Left ventricle myocardium inferior (tissue), 1 donor: Measurements from ENCODE around the gene TRPV3. TPM values are rescaled to one million over a fixed set of nuclear protein-coding genes. Genes with fewer than 3 reads are reported as not detected.

Experiments
- DNase-seq: peaks from one replicate; pipeline ENCODE4 v3.0.0-alpha.2; 2020
- H3K27ac ChIP-seq: fragments of 200-600 bp; replicated peaks from 2 replicates; pipeline ENCODE4 v1.8.0; 2021
- H3K27me3 ChIP-seq: fragments of 200-600 bp; 2 replicates; pipeline ENCODE4 v1.8.0; 2021; ENCODE audit warnings: low read depth
- H3K36me3 ChIP-seq: fragments of 200-600 bp; 2 replicates; pipeline ENCODE4 v1.8.0; 2021
- H3K4me1 ChIP-seq: fragments of 200-600 bp; 2 replicates; pipeline ENCODE4 v1.8.0; 2021
- H3K4me3 ChIP-seq: fragments of 200-600 bp; 2 replicates; pipeline ENCODE4 v1.8.0; 2021; ENCODE audit warnings: mild to moderate bottlenecking, moderate library complexity
- H3K9me3 ChIP-seq: fragments of 200-600 bp; replicated peaks from 2 replicates; pipeline ENCODE4 v1.8.0; 2021
- CTCF ChIP-seq: fragments of 200-600 bp; IDR thresholded peaks from 2 replicates; pipeline ENCODE4 v1.8.0; 2021; ENCODE audit warnings: antibody characterized with exemption, mild to moderate bottlenecking, borderline replicate concordance
- intact Hi-C: fragments of 100-400 bp; cut with micrococcal nuclease; formaldehyde crosslinking; loops from one replicate; pipeline ENCODE4 v1.11.0; 2022
- total RNA-seq: library from RNA; stranded (reverse); fragmentation: NEBNext Ultra II Directional; extraction: Animal tissue kit (Norgen Biotek cat#: 25700); gene quantifications from one replicate; pipeline ENCODE4 v1.2.1, GENCODE V29; 2021
- donor health status: DM: no; HTN: yes; CAD: no; lungs with severe emphysema.

The TRPV3 gene
- total RNA-seq, 1 donor from 2014 or later = 1.0 TPM

DNA sequence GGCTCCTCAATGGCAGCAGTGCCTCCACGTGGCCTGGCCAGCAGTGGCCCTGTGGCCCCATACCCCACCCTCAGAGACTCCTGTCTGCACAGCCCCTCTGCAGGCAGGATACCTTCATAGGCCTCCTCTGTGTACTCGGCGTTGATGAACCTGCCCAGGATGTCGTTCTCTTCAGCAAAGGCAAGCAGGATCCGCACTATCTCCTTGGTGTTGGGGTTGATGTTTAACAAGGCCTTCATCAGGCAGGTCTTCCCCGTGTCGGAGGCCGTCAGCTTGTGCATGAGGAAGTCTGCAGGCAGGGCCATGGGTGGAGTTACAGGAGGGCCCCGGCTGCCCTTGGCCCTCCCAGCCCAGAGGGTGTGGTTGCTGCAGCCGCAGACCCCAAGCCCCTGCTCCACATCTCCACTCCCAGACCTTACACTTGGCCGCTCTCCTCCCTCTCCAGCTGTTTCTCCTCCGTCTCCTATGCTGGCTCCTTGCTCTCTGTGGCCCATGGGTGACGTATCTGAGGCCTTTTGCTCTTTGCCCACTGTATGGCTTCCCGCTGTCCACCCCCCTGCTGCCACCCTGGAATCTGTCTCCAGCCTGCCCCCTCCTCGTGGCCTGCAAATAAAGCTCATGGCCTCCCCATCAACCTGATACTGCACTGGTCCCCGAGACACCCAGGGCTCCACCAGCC is 15.1 kb downstream of the TRPV3 start:
- no peak for TF ChIP-seq CTCF
- DNase-seq = no peak
- Histone ChIP-seq H3K9me3 (no peaks in the 10 kb centered on the region), H3K27me3 (peaks cover 9% of the 10 kb centered on the region), H3K27ac (no peak overlapping the region), H3K4me1 (no peaks in the 10 kb centered on the region), H3K36me3 (no peaks in the 10 kb centered on the region), H3K4me3 (no peak overlapping the region)
- intact Hi-C loops = no loop called here

DNA sequence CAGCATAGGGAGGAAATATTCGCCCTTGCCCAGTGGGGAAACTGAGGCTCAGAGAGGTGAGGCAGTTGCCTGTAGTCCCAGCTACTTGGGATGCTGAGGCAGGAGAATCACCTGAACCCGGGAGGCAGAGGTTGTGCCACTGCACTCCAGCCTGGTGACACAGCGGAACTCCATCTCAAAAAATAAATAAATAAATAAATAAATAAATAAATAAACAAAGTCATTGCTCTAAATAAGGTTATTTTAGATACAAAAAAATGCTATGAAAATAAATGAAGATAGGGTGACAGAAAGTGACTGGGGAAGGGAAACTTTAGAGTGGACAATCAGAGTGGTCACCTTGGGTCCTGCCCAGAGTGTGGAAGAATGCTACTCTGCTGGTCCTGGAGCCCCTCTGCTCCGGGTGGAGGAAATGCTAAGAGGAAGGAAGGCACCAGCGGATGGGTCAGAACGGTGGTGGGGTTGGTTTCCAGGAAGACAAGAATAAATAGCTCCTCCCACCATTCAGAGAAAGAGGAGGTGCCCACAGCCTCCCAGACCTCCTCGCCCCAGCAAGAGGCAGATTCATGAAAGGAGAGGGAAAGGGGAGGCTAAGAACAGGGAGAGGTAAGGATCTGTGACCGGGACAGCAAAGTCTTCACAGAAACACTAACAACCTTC is 17.6 kb downstream of the TRPV3 start:
- Histone ChIP-seq H3K9me3 (no peaks in the 10 kb centered on the region), H3K27me3 (peaks cover 9% of the 10 kb centered on the region), H3K36me3 (no peaks in the 10 kb centered on the region), H3K27ac (no peak overlapping the region), H3K4me3 (no peak overlapping the region), H3K4me1 (peaks cover 10% of the 10 kb centered on the region)
- TF ChIP-seq CTCF = no peak
- intact Hi-C loops = no loop called here
- no peak for DNase-seq

- Histone ChIP-seq H3K9me3 (no peaks in the 10 kb centered on the region), H3K4me1 (peaks cover 17% of the 10 kb centered on the region), H3K27ac (no peak overlapping the region), H3K4me3 (no peak overlapping the region), H3K36me3 (no peaks in the 10 kb centered on the region), H3K27me3 (no peaks in the 10 kb centered on the region)
- intact Hi-C loops = no loop called here
- DNase-seq = no peak
- TF ChIP-seq CTCF = no peak
Observed at GRCh38 chr17:3536716-3537115, 20.9 kb downstream of the TRPV3 start.

DNA sequence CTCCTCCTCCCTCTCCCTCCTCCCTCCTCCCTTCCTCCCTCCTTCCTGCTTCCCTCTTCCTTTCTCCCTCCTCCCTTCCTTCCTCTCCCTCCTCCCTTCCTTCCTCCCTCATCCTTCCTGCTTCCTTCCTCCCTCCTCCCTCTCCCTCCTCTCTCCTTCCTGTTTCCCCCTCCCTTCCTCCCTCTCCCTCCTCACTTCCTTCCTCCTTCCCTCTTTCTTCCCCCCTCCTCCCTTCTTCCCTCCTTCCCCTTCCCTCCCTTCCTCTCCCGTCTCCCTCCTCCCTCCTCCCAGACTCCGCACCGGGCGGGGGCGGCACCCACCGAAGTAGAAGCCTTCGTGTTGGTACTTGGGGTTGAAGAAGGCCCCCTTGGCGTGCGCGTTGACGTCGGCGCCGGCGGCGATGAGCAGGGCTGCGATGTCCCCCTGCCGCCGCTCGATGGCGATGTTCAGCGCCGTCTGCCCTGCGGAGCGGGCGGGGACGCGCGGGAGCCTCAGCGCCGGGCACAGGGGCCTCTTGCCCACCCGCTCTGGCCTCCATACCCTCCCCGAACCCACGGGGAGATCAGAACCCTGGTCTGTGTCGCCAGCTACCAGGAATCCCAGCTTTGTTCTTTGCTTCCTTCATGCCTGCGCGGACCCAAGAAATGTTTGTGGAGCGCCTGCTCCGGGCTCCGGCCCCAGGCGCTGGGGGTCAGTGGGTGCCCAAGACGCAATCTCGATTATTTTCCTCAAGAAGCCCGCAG is 22.2 kb downstream of the TRPV3 start:
- DNase-seq = peak; percentile 71
- H3K4me3 ChIP-seq = peak overlapping the region; percentile 63

GRCh38 chr17:3534881-3535252 is 22.7 kb downstream of the TRPV3 start:
- Histone ChIP-seq H3K4me1 (peaks cover 35% of the 10 kb centered on the region), H3K27me3 (no peaks in the 10 kb centered on the region), H3K9me3 (no peaks in the 10 kb centered on the region), H3K36me3 (no peaks in the 10 kb centered on the region), H3K4me3 (no peak overlapping the region), H3K27ac (peak overlapping the region; percentile 50)
- intact Hi-C loops = no loop called here
- no peak for DNase-seq
- TF ChIP-seq CTCF = no peak

More for the DNA sequence above, 22.2 kb downstream of the TRPV3 start:
- Histone ChIP-seq H3K9me3 (no peaks in the 10 kb centered on the region), H3K36me3 (no peaks in the 10 kb centered on the region), H3K4me1 (peaks cover 30% of the 10 kb centered on the region), H3K27me3 (no peaks in the 10 kb centered on the region), H3K27ac (peak overlapping the region; percentile 67)
- intact Hi-C loops = no loop called here
- TF ChIP-seq CTCF = peak; percentile 81
